HG02852 (cell line): Measurements from ENCODE around the gene CEP128.

ENCODE experiments used
- ATAC-seq: cut with Tn5 transposase; IDR thresholded peaks from one replicate; pipeline ENCODE4 v1.9.1; 2021; ENCODE audit warnings: mild to moderate bottlenecking, moderate library complexity; ENCODE audit not compliant: unreplicated experiment

Gene CEP128

GRCh38 chr14:80692903-80693302 is 248.6 kb downstream of the CEP128 start:
- no peak for ATAC-seq

GRCh38 chr14:80681651-80682050 is 259.9 kb downstream of the CEP128 start:
- no peak for ATAC-seq

GRCh38 chr14:80679273-80679672 is 262.3 kb downstream of the CEP128 start:
- ATAC-seq, result no peak

- no peak for ATAC-seq
These were observed 263.1 kb downstream of the CEP128 start for GRCh38 chr14:80678436-80678835.

GRCh38 chr14:80669426-80669825 is 272.1 kb downstream of the CEP128 start:
- no peak for ATAC-seq

GRCh38 chr14:80664576-80664975 is 277.0 kb downstream of the CEP128 start:
- ATAC-seq, result no peak

- ATAC-seq, result no peak
These were observed 278.0 kb downstream of the CEP128 start for GRCh38 chr14:80663541-80663940.

GRCh38 chr14:80659783-80660182 is 281.8 kb downstream of the CEP128 start:
- no peak for ATAC-seq

- no peak for ATAC-seq
These were observed 282.8 kb downstream of the CEP128 start for GRCh38 chr14:80658733-80659132.

- no peak for ATAC-seq
These were observed 283.4 kb downstream of the CEP128 start for GRCh38 chr14:80658155-80658554.

GRCh38 chr14:80653956-80654355 is 287.6 kb downstream of the CEP128 start:
- no peak for ATAC-seq

- ATAC-seq, result no peak
These were observed 295.7 kb downstream of the CEP128 start for GRCh38 chr14:80645667-80646413.

- ATAC-seq, result no peak
These were observed 296.7 kb downstream of the CEP128 start for GRCh38 chr14:80644826-80645225.

- ATAC-seq, result no peak
These were observed 302.7 kb downstream of the CEP128 start for GRCh38 chr14:80638620-80639515.

- no peak for ATAC-seq
These were observed 303.6 kb downstream of the CEP128 start for GRCh38 chr14:80637756-80638619.

GRCh38 chr14:80636071-80636470 is 305.5 kb downstream of the CEP128 start:
- ATAC-seq, result no peak

GRCh38 chr14:80634106-80634758 is 307.3 kb downstream of the CEP128 start:
- no peak for ATAC-seq

GRCh38 chr14:80629606-80630005 is 311.9 kb downstream of the CEP128 start:
- ATAC-seq, result no peak

GRCh38 chr14:80628547-80628946 is 313.0 kb downstream of the CEP128 start:
- ATAC-seq, result no peak

- ATAC-seq, result no peak
These were observed 313.8 kb downstream of the CEP128 start for GRCh38 chr14:80627745-80628144.

GRCh38 chr14:80624581-80624980 is 317.0 kb downstream of the CEP128 start:
- ATAC-seq, result no peak
